Thyroid gland (tissue), 4 donors: ENCODE measurements around the gene SDR42E2. TPM values are rescaled to one million over a fixed set of nuclear protein-coding genes. Genes with fewer than 3 reads are reported as not detected.

ENCODE experiments used
- DNase-seq, 2 donors: peaks; one replicate each; pipeline ENCODE4 v3.0.0-alpha.2; 2019
- H3K27ac ChIP-seq, 3 donors: fragments of 200-600 bp; sonication (generic); 1 replicate in 2 of 3; 2 replicates in 1 of 3; pipeline ENCODE4 v1.5.1; 2016 to 2019; ENCODE audit warnings: mild to moderate bottlenecking in 1 of 3, moderate library complexity in 1 of 3
- H3K27me3 ChIP-seq: fragments of 200-600 bp; sonication (generic); one replicate; pipeline ENCODE4 v1.5.1; 2019
- H3K36me3 ChIP-seq, 2 donors: fragments of 200-600 bp; sonication (generic); one replicate each; pipeline ENCODE4 v1.5.1; 2016 to 2019
- H3K4me1 ChIP-seq, 2 donors: fragments of 200-600 bp; sonication (generic); one replicate each; pipeline ENCODE4 v1.5.1; 2017 to 2019
- H3K4me3 ChIP-seq, 3 donors: fragments of 200-600 bp; sonication (generic); replicated peaks in 1 of 3; 1 replicate in 2 of 3; 2 replicates in 1 of 3; pipeline ENCODE4 v1.5.1; 2016; ENCODE audit warnings: mild to moderate bottlenecking in 1 of 3
- H3K9me3 ChIP-seq: fragments of 200-600 bp; sonication (generic); one replicate; pipeline ENCODE4 v1.5.1; 2017
- POLR2A ChIP-seq, 2 donors: fragments of 450-650 bp; IDR thresholded peaks; one replicate each; pipeline ENCODE4 v1.6.1; 2017; ENCODE audit warnings: antibody characterized with exemption in 2 of 2, mild to moderate bottlenecking in 2 of 2, moderate library complexity in 1 of 2
- WGBS, 2 donors: methylation state at CpG; one replicate each; pipeline ENCODE4 v1.1.5; 2017; 5-methylcytosine and 5-hydroxymethylcytosine counted together
- intact Hi-C: fragments of 100-400 bp; cut with DNase I; formaldehyde crosslinking; loops from one replicate; pipeline ENCODE4 v1.15.1; 2023
- total RNA-seq, 4 donors: library from RNA; depleted of rRNA; stranded (reverse); fragments of >200 nt; gene quantifications; one replicate each; pipeline ENCODE4 v1.2.3, GENCODE V29; 2016
- TF ChIP-seq, protein P1 (sequence below), 6 experiments: fragments of 200-600 bp in 3 of 6; fragments of 450-650 bp in 3 of 6; sonication (generic) in 3 of 6; IDR thresholded peaks; one replicate each; pipeline ENCODE4 v1.5.1; 2016 to 2019; ENCODE audit warnings: antibody characterized with exemption in 6 of 6, mild to moderate bottlenecking in 2 of 6, inconsistent platforms in 1 of 6, moderate library complexity in 1 of 6

SDR42E2 gene
- total RNA-seq, 4 donors from 2014 or later, result not detected

DNA sequence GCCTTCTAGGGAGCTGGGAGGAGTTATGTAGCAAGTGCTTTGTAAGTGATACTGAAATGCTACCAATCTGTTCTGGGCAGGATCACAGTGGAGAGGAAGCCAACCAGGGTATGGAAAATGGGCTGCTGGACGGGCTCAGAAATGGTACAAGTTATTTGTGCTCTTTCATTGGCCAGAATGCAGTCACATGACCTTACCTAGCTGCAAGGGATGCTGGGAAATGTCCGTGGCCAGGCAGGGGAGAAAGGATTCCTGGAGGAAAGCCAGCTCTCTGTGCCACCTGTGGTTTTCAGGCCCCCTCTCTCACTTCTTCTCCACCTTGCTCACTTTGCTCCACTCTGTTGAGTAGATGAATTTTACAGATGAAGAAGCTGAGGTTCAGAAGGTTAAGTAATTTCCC is 48.5 kb downstream of the SDR42E2 start:
- Histone ChIP-seq H3K4me1 (peaks cover 11 to 41% of the 10 kb centered on the region in 2 donors), H3K4me3 (no peak overlapping the region), H3K27me3 (no peaks in the 10 kb centered on the region), H3K36me3 (no peaks in the 10 kb centered on the region), H3K27ac (no peak overlapping the region), H3K9me3 (no peaks in the 10 kb centered on the region)
- TF ChIP-seq, protein P1, sequence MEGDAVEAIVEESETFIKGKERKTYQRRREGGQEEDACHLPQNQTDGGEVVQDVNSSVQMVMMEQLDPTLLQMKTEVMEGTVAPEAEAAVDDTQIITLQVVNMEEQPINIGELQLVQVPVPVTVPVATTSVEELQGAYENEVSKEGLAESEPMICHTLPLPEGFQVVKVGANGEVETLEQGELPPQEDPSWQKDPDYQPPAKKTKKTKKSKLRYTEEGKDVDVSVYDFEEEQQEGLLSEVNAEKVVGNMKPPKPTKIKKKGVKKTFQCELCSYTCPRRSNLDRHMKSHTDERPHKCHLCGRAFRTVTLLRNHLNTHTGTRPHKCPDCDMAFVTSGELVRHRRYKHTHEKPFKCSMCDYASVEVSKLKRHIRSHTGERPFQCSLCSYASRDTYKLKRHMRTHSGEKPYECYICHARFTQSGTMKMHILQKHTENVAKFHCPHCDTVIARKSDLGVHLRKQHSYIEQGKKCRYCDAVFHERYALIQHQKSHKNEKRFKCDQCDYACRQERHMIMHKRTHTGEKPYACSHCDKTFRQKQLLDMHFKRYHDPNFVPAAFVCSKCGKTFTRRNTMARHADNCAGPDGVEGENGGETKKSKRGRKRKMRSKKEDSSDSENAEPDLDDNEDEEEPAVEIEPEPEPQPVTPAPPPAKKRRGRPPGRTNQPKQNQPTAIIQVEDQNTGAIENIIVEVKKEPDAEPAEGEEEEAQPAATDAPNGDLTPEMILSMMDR (IDR thresholded peaks at IDR 0.05), result no peak
- TF ChIP-seq POLR2A (IDR thresholded peaks at IDR 0.05), result no peak
- 72 to 83% methylated on average over 2 of the region's 2 CpGs for WGBS, 2 donors
- intact Hi-C loops, result no loop called here
- DNase-seq, result no peak

DNA sequence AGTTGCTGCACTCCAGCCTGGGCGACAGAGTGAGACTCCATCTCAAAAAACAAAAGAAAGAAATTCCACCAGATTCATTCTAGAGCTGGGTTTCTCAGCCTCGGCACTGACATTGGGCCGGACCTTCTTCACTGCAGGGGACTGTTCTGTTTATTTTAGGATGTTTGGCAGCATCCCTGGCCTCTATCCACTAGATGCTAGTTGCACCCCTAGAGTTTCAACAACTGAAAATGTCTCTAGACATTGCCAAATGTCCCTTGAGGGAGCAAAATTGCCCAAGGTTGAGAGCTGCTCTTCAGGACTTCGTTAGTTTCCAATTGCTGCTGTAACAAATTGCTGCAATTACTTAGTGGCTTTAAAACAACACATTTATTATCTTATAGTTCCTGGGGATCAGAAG is 50.9 kb downstream of the SDR42E2 start:
- Histone ChIP-seq H3K27me3 (no peaks in the 10 kb centered on the region), H3K4me1 (peaks cover 0 to 38% of the 10 kb centered on the region in 2 donors), H3K9me3 (no peaks in the 10 kb centered on the region), H3K27ac (no peak overlapping the region), H3K4me3 (no peak overlapping the region), H3K36me3 (no peaks in the 10 kb centered on the region)
- intact Hi-C loops, result no loop called here
- no peak for DNase-seq
- WGBS, 2 donors, result 75 to 84% methylated on average over 4 of the region's 4 CpGs
- TF ChIP-seq POLR2A (IDR thresholded peaks at IDR 0.05), result no peak
- TF ChIP-seq, protein P1 (IDR thresholded peaks at IDR 0.05), result no peak

DNA sequence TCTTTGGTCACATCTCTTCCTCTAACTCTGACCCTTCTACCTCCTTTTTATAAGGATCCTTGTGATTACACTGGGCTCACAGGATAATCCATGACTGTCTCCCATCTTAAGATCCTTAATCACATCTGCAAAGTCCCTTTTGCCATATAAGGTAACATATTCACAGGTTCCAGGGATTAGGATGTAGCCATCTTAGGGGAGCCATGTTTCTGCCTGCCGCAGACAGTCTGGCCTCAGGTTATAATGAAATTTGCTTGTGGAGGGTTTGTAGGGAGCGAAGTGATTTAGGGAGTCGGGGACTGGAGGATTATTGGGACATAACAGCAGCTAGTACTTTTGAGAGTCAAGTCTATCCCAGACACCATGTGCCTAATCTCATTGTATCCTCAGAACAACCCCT is 51.5 kb downstream of the SDR42E2 start:
- no peaks in the 10 kb centered on the region for H3K9me3 ChIP-seq
- no peak overlapping the region for H3K4me3 ChIP-seq
- intact Hi-C loops, result no loop called here
- whole genome bisulfite sequencing, 2 donors, result 96 to 100% methylated on average over 3 of the region's 3 CpGs
- TF ChIP-seq POLR2A (IDR thresholded peaks at IDR 0.05), result no peak
- TF ChIP-seq, protein P1 (IDR thresholded peaks at IDR 0.05), result no peak
- H3K36me3 ChIP-seq, result no peaks in the 10 kb centered on the region
- H3K4me1 ChIP-seq, result peaks cover 0 to 37% of the 10 kb centered on the region in 2 donors
- H3K27me3 ChIP-seq, result no peaks in the 10 kb centered on the region
- DNase-seq, result no peak
- no peak overlapping the region for H3K27ac ChIP-seq

DNA sequence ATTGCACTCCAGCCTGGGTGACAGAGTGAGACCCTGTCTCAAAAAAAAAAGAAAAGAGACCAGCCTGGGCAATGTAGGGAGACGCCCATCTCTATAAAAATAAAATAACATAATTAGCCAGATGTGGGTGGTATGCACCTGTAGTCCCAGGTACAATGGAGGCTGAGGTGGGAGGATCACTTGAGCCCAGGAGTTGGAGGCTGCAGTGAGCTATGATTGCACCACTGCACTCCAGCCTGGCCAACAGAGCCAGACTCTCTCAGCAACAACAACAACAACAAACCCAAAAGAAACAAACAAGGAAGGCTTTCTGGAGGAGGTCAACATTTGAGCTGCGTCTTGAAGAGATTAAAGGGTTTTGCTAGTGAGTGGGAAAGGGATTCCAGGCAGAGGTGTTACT is 52.1 kb downstream of the SDR42E2 start:
- Histone ChIP-seq H3K27ac (no peak overlapping the region), H3K27me3 (no peaks in the 10 kb centered on the region), H3K36me3 (no peaks in the 10 kb centered on the region), H3K4me3 (no peak overlapping the region), H3K4me1 (peaks cover 0 to 31% of the 10 kb centered on the region in 2 donors), H3K9me3 (no peaks in the 10 kb centered on the region)
- TF ChIP-seq, protein P1 (IDR thresholded peaks at IDR 0.05), result no peak
- no peak for TF ChIP-seq POLR2A (IDR thresholded peaks at IDR 0.05)
- 91 to 100% methylated on average over 2 of the region's 2 CpGs for WGBS, 2 donors
- intact Hi-C loops, result no loop called here
- DNase-seq, result no peak

DNA sequence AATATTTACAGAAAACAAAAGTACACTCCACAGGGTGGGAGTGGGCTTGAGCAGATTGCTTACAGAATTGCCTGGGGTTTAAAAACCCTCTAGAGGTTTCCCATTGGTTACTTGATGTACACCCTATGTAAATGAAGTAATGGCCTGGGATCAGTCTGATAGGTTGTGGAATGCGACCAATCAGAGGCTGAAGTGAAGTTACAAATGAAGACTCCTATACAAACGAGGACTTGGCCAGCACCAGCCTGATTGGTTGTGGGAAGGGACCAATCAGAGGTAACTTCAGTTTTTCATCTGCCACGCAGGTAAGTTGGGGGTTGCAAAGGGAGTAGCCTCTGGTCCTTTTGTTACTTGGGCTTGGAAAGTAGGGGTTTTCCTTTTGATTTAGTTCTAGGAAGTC is 52.6 kb downstream of the SDR42E2 start:
- Histone ChIP-seq H3K27me3 (no peaks in the 10 kb centered on the region), H3K4me3 (no peak overlapping the region), H3K36me3 (no peaks in the 10 kb centered on the region), H3K9me3 (no peaks in the 10 kb centered on the region), H3K4me1 (peaks cover 0 to 26% of the 10 kb centered on the region in 2 donors), H3K27ac (no peak overlapping the region)
- DNase-seq, result no peak
- TF ChIP-seq, protein P1 (IDR thresholded peaks at IDR 0.05), result no peak
- no peak for TF ChIP-seq POLR2A (IDR thresholded peaks at IDR 0.05)
- intact Hi-C loops, result no loop called here
- WGBS, 2 donors, result 87 to 89% methylated on average over 3 of the region's 3 CpGs
